Measurements from ENCODE around the gene SLC4A11.
"Not testable (repeated sequence)": the region's sequence is repeated elsewhere in the genome, so short reads cannot be mapped to it uniquely, and the experiment has no call there.

SLC4A11 gene

GRCh38 chr20:3199976-3200755, 38.8 kb downstream of the SLC4A11 start:
- no peak for DNase-seq

DNA sequence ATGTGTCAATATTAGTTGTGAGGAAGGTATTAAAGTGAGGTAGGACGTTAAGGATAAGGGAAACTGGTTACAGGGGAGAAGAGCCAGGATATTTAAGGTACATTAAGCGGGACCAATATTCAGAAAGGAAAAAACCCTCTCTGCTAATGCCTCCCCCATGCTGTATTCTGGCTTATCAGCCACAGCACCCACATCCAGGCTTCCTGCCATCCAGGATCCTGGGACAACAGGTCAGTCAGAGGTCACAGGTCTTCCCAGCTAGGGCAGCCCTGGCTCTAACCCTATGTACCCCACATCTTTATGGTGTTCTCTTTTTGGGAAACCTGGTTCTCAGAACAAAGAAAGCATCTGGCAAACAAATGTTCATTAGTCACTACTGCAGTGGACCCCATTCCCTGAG, 39.8 kb downstream of the SLC4A11 start:
- DNase-seq: no peak

- DNase-seq: no peak
Measured at GRCh38 chr20:3195590-3196237, 43.3 kb downstream of the SLC4A11 start.

DNA sequence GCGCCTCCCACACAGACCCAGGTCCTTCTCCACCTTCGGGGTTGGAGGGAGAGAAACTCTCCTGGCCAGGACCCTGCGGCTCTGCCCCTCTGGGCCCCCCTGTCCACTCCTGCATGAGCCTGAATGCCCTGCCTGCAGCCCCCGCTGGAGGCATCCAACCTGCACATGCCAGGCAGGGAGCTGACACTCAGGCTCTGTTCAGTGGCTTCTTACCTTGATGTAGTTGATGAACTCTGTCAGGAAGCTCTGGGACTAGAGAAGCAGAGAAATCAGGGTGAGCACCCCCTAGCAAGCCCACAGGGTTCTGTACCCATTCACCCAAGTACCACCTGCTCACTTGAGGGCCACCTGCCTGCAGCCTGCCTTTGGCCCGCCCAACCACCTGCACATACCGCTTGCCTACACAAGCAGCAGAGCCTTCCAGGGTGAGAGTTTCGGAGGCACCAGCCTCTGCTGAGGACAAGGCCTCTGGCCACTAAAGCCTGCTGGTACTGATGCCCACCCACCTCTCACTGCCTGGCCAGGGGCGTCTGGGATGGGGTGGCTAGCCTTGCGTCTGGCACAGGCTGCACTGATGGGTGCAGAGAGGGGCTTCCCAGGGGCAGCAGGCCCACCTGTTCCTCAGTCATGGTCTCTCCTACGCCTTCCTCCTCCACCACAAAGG, 44.2 kb downstream of the SLC4A11 start:
- DNase-seq: no peak

DNA sequence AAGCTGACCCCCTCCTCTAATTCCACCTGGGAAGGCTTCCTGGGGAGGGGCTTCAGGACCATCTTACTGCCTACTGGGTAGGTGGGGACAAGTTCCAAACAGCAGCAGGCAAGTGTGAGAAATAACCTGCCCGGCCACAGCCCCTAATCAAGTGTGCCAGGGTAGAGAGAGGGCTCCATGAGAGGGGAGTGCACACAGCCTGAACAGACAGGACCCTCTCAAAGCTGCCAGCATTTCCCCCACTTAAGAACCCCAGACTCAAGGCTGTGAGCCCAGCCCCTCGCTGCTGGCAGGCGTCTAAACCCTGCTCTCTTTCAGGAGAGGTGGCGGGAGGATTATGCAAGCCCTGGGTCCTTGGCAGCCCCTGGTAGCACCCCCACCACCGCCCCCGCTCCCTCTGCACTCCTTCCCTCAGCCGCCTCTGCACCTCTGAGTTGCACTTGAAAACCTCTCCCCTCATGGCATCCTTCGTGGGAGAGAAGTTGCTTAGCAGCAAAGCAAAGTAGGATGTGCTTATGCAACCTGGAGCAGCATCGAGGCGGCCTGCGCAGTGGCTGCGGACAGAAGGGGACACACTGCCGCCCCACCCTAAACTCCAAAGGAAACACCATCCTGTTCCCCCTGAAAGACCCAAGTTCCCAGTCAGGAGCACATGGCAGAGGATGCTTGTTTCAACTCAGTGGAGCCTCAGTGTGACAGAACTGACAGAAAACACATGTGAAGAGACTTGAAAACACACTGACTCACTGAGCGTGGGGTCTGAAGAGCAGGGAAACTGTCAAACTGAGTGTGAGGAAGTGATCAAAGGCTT, 45.0 kb downstream of the SLC4A11 start:
- DNase-seq: no peak

DNA sequence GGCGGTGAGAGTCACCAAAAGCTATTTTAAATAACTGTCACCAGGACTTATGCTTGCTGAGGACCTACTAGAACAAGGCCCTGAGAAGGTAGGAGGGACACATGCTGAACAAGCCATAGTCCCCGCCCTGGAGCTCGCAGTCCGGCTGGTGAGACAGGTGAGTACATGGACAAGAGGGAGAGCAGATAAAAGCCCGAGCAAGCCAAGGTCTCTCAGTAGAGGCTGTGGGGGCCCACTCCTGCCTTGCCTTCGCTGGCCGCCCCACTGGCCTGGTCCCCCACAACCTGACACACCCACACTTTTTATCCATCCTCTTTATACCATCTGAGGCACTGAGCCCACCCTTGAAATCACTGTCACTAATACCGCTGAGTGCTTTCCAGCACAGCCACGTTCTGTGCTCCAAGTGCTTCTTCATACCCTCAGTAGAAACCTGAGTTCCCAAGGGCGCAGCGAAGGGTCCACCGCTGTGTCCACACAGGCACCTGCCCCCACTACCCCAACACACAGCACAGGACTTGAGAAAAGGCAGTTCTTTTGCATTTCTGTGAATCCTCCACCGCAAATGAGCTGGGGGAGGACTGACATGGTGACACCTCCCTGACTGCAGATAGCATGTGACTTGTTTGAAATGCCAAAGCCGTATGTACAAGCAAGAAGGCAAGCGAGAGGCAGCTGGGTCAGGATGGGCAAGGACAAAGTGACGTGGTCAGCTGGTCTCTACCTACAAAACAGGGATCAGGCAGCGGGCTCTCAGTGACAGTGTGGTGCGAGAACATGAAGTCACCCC, 46.6 kb downstream of the SLC4A11 start:
- DNase-seq: no peak

DNA sequence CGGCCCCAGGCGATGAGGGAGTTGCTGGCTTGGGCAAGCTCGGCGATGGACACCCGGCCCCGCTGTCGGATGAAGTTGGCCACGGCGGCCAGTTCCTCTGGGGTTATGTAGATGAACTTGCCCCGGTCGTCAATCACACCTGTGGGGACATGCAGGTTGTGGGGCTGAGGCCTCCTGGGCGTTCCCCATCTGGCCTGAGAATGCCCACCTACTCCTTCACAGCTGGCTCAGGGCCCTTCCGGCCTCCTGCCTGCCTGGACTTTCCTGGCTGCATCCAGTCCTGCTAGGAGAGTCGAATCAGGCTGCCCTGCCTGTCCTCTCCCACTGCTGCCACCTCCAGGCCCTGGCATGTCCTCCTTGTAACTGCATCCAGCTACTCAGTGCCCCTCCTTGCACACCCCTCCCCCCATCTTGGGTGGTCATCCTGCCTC, 48.3 kb downstream of the SLC4A11 start:
- no peak for DNase-seq

GRCh38 chr20:3189561-3190131, 49.3 kb downstream of the SLC4A11 start:
- no peak for DNase-seq

DNA sequence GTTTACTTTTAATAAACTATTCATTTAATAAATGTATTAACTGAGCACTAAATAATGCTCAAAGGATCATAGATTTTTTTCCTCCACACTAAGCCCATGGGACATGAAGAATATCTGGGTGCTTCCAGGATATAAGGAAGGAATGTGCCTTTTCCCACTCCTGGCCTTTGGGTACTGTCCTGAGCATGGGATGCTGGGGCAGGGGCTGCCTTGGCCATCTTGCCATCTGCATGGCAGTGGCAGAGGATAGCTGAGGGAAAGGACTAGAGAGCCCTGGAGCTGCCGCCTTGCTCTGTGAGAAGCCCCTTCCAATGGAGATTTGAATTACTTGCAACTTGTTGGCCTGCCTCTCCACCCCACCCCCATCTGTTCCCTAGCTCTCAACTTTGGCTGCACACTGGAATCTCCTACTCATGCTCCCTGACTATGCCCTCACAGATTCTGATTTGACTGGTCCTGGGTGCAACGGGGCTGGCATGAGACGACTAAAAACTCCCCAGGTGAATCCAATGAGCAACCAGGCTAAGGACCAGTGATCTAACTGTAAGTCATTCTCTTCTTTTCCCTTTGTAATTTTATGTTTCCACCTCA, 50.1 kb downstream of the SLC4A11 start:
- DNase-seq: no peak

DNA sequence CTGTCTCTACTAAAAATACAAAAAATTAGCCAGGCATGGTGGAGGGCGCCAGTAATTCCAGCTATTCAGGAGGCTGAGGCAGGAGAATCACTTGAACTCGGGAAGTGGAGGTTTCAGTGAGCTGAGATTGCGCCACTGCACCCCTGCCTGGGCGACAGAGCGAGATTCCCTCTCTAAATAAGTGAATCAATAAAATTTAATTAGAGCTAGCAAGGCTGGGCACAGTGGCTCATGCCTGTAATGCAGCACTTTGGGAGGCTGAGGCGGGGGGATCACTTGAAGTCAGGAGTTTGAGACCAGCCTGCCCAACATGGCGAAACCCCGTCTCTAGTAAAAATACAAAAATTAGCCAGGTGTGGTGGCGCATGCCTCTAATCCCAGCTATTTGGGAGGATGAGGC, 51.1 kb downstream of the SLC4A11 start:
- DNase-seq: not testable (repeated sequence)

GRCh38 chr20:3183896-3184612, 54.9 kb downstream of the SLC4A11 start:
- no peak for DNase-seq

- DNase-seq: not testable (repeated sequence)
Measured at GRCh38 chr20:3182429-3182828, 56.6 kb downstream of the SLC4A11 start.

DNA sequence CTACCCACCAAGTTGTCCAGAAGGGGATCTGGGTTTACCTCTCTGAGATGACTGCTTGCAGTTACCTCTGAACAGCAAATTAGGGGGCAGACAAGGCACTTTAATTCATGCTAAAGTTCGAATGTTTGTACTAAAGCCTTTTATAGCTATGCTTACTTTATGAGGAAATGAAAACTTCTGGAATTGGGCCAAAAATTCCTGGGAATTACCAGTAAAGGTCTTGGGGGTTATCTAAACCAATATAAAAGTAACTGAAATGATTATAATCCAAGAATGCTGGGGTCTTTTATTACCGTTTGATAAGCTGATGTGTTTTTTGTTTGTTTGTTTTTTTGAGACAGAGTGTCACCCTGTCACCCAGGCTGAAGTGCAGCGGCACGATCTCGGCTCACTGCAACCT, 57.7 kb downstream of the SLC4A11 start:
- DNase-seq: no peak

DNA sequence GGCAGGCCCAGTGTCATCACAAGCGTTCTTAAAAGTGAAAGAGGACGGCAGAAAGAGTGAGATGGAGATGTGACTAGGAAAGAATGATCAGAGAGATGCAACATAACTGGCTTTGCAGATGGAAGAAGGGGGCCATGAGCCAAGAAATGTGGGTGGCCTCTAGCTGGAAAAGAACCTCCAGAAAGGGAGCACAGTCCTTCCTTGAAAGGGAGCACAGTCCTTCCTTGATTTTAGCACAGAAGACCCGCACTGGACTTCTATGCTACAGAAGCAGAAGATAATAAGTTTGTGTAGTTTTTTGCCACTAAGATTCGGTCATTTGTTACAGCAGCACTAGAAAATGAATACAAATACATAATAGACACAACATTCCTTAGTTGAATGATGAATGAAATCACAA, 58.7 kb downstream of the SLC4A11 start:
- no peak for DNase-seq

DNA sequence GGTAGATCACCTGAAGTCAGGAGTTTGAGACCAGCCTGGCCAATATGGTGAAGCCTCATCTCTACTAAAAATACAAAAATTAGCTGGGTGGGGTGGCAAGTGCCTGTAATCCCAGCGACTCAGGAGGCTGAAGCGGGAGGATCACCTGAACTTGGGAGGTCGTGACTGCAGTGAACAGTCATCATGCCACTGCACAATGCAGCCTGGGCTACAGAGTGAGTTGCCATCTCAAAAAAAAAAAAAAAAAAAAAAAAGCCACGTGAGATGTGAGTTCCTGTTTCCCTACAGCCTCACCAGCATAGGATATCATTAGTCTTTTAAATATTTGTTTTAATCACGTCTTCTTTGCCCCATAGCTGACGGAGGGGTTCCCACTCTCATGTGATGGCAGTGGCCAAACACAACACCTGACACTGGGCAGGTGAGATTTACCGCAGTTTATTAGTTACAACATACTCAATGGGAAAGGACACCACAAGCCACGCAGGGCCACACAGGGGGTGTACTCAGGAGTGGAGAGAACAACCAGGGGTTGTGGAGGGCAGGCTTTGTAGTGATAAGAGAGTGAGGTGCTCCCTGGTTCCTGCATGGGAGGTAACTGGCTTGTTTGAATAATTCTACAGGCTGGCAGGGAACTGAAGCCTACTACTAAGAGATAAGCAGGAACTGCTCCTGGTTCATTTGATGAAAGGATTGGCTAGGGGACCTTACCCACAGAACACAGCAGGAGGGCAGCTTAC, 61.1 kb downstream of the SLC4A11 start:
- DNase-seq: no peak
